Stomach (tissue), 9 donors: ENCODE results near the gene PALD1. TPM values are rescaled to one million over a fixed set of nuclear protein-coding genes. Genes with fewer than 3 reads are reported as not detected.

ENCODE experiments used
- DNase-seq, 2 donors: peaks; one replicate each; pipeline versions ENCODE4 v3.0.0 to v3.0.0-alpha.2; 2013 to 2019
- H3K27ac ChIP-seq, 5 donors: fragments of 200-600 bp in 4 of 5; sonication (generic) in 4 of 5; one replicate each; pipeline ENCODE4 v1.5.1; 2013 to 2019; ENCODE audit warnings: mild to moderate bottlenecking in 1 of 5, moderate library complexity in 1 of 5
- H3K27me3 ChIP-seq, 3 donors: fragments of 200-600 bp; sonication (generic); one replicate each; pipeline ENCODE4 v1.5.1; 2017 to 2019; ENCODE audit warnings: mixed run types in 1 of 3
- H3K36me3 ChIP-seq, 4 donors: fragments of 200-600 bp; sonication (generic); 1 replicate in 3 of 4; 2 replicates in 1 of 4; pipeline ENCODE4 v1.5.1; 2016 to 2019
- H3K4me1 ChIP-seq, 4 donors: fragments of 200-600 bp; sonication (generic); one replicate each; pipeline ENCODE4 v1.5.1; 2016 to 2019
- H3K4me3 ChIP-seq, 4 donors: fragments of 200-600 bp; sonication (generic) in 3 of 4; one replicate each; pipeline ENCODE4 v1.5.1; 2016 to 2019; ENCODE audit warnings: mild to moderate bottlenecking in 1 of 4
- H3K9me3 ChIP-seq, 4 donors: fragments of 200-600 bp; sonication (generic); one replicate each; pipeline ENCODE4 v1.5.1; 2016 to 2019
- CTCF ChIP-seq, 7 experiments: fragments of 450-650 bp in 4 of 7; fragments of 200-600 bp in 3 of 7; sonication (generic) in 3 of 7; IDR thresholded peaks; one replicate each; pipeline ENCODE4 v1.5.1; 2016 to 2019; ENCODE audit warnings: antibody characterized with exemption in 7 of 7, control low read depth in 2 of 7, mild to moderate bottlenecking in 1 of 7
- EP300 ChIP-seq: sonication (generic); formaldehyde crosslinking; IDR thresholded peaks from one replicate; pipeline ENCODE4 v1.6.1; 2017; ENCODE audit warnings: antibody characterized with exemption
- POLR2A ChIP-seq, 4 donors: fragments of 450-650 bp; IDR thresholded peaks; one replicate each; pipeline ENCODE4 v1.6.1; 2016; ENCODE audit warnings: antibody characterized with exemption in 4 of 4, control low read depth in 2 of 4, mild to moderate bottlenecking in 1 of 4, moderate library complexity in 1 of 4
- POLR2AphosphoS5 ChIP-seq, 3 donors: sonication (generic); formaldehyde crosslinking; IDR thresholded peaks; one replicate each; pipeline ENCODE4 v1.6.1; 2016; ENCODE audit warnings: antibody characterized with exemption in 3 of 3
- WGBS, 5 donors: extraction: QIAGEN DNeasy Blood & Tissue Kit in 3 of 5; methylation state at CpG; one replicate each; pipeline versions ENCODE4 v1.1.5 to v1.1.7; 2013 to 2018; 5-methylcytosine and 5-hydroxymethylcytosine counted together
- intact Hi-C: fragments of 100-400 bp; cut with DNase I; formaldehyde crosslinking; loops from one replicate; pipeline ENCODE4 v1.15.1; 2023; ENCODE audit warnings: low total_unique reads
- polyA plus RNA-seq, 3 donors: library from polyadenylated mRNA; stranded (reverse); fragments of 200-250 nt; gene quantifications; one replicate each; pipeline ENCODE4 v1.2.3, GENCODE V29; 2013
- total RNA-seq, 5 donors: library from RNA; depleted of rRNA; stranded (reverse); fragments of >200 nt; gene quantifications; one replicate each; pipeline versions ENCODE4 v1.1.0 to v1.2.3, GENCODE V29; 2014 to 2016
- donor health status: healthy with polysubstance abuse.
- donor health status: Bipolar disorder and iron deficiency.
- donor health status: healthy.

The PALD1 gene
- total and polyA plus RNA-seq, 8 donors, result 2.4 to 25.1 (median 4.0) TPM

- WGBS, 5 donors, result 81 to 90% (median 84%) methylated on average over 18 to 19 of the region's 19 CpGs
- Histone ChIP-seq H3K4me1 (peaks cover 0 to 26% (median 23%) of the 10 kb centered on the region in 4 donors), H3K4me3 (no peak overlapping the region), H3K9me3 (no peaks in the 10 kb centered on the region), H3K36me3 (no peaks in the 10 kb centered on the region), H3K27ac (no peak overlapping the region), H3K27me3 (no peaks in the 10 kb centered on the region)
- no peak for DNase-seq
- intact Hi-C loops, result no loop called here
- TF ChIP-seq POLR2AphosphoS5 (IDR thresholded peaks at IDR 0.05), result no peak
Measured at GRCh38 chr10:70582793-70583668, 104.5 kb downstream of the PALD1 start.

GRCh38 chr10:70583669-70584037, 105.1 kb downstream of the PALD1 start:
- Histone ChIP-seq H3K36me3 (no peaks in the 10 kb centered on the region), H3K27ac (no peak overlapping the region), H3K9me3 (no peaks in the 10 kb centered on the region), H3K27me3 (no peaks in the 10 kb centered on the region), H3K4me1 (peaks cover 0 to 22% (median 16%) of the 10 kb centered on the region in 4 donors), H3K4me3 (no peak overlapping the region)
- intact Hi-C loops, result no loop called here
- 69 to 78% (median 73%) methylated on average over 2 of the region's 2 CpGs for WGBS, 5 donors
- TF ChIP-seq POLR2A (IDR thresholded peaks at IDR 0.05) (no peak), EP300 (no peak), POLR2AphosphoS5 (IDR thresholded peaks at IDR 0.05) (no peak), CTCF (IDR thresholded peaks at IDR 0.05) (no peak)
- DNase-seq, result peak in 1 of 2 donors; percentile 57

GRCh38 chr10:70584366-70584765, 105.8 kb downstream of the PALD1 start:
- Histone ChIP-seq H3K36me3 (no peaks in the 10 kb centered on the region), H3K4me1 (peaks cover 0 to 18% (median 14%) of the 10 kb centered on the region in 4 donors), H3K9me3 (no peaks in the 10 kb centered on the region), H3K4me3 (no peak overlapping the region), H3K27ac (no peak overlapping the region), H3K27me3 (no peaks in the 10 kb centered on the region)
- TF ChIP-seq POLR2A (IDR thresholded peaks at IDR 0.05), result no peak
- no peak for TF ChIP-seq POLR2AphosphoS5 (IDR thresholded peaks at IDR 0.05)
- TF ChIP-seq EP300, result no peak
- TF ChIP-seq CTCF (IDR thresholded peaks at IDR 0.05), result no peak
- WGBS, 5 donors, result 79 to 85% (median 83%) methylated on average over 11 of the region's 11 CpGs
- peak in 1 of 2 donors; percentile 12 for DNase-seq
- intact Hi-C loops, result no loop called here

- no peaks in the 10 kb centered on the region for H3K36me3 ChIP-seq
- intact Hi-C loops, result no loop called here
- WGBS, 5 donors, result 27 to 38% (median 29%) methylated on average over 7 of the region's 7 CpGs
- TF ChIP-seq EP300 (no peak), CTCF (IDR thresholded peaks at IDR 0.05) (no peak), POLR2A (IDR thresholded peaks at IDR 0.05) (no peak), POLR2AphosphoS5 (IDR thresholded peaks at IDR 0.05) (no peak)
- H3K4me3 ChIP-seq, result no peak overlapping the region
- no peak overlapping the region for H3K27ac ChIP-seq
- H3K4me1 ChIP-seq, result peaks cover 0 to 19% (median 13%) of the 10 kb centered on the region in 4 donors
- H3K9me3 ChIP-seq, result no peaks in the 10 kb centered on the region
- DNase-seq, result peak in 1 of 2 donors; percentile 89
- H3K27me3 ChIP-seq, result no peaks in the 10 kb centered on the region
Measured at GRCh38 chr10:70584909-70585544, 106.5 kb downstream of the PALD1 start.
